H54 (cell line): ENCODE results near the gene ZNF155.
"Not testable (repeated sequence)": the region's sequence is repeated elsewhere in the genome, so short reads cannot be mapped to it uniquely, and the experiment has no call there.

Experiments
- DNase-seq: peaks from one replicate; pipeline ENCODE4 v3.0.0; 2011; ENCODE audit warnings: low spot score, mixed read lengths; ENCODE audit not compliant: insufficient read length
- FAIRE-seq: peaks from 3 replicates; lab custom pipeline; 2011; peaks lifted over from hg19 to GRCh38; lab: Jason Lieb, UNC
- POLR2A ChIP-seq: IDR thresholded peaks from 2 replicates; pipeline ENCODE4 v1.6.1; 2011; ENCODE audit warnings: low read depth, mild to moderate bottlenecking, low read length

ZNF155 gene

GRCh38 chr19:43983912-43984686, at the start of gene ZNF155:
ZNF155 (plus strand) TSS chr19:43984188; CDS start chr19:43988544, 4,356 bp downstream.
- FAIRE-seq = peak; percentile 99
- TF ChIP-seq POLR2A = no peak
- peak; percentile 93 for DNase-seq

- peak; percentile 88 for DNase-seq
- peak; percentile 87 for FAIRE-seq
- peak; percentile 42; the same call in 1 of the 2 replicates for TF ChIP-seq POLR2A
These were observed 48.8 kb upstream of the ZNF155 start, which contains the start of gene ZNF45 for GRCh38 chr19:43934985-43935708. ZNF45 (minus strand) TSS chr19:43935282; CDS start chr19:43922185, 13,097 bp downstream.

GRCh38 chr19:43936188-43936587, 47.8 kb upstream of the ZNF155 start:
- TF ChIP-seq POLR2A = no peak
- DNase-seq = no peak
- FAIRE-seq = no peak

- no peak for FAIRE-seq
These were observed 44.3 kb upstream of the ZNF155 start for GRCh38 chr19:43939557-43940260.

GRCh38 chr19:43940719-43941118, 43.3 kb upstream of the ZNF155 start:
- DNase-seq (no peak), FAIRE-seq (no peak)
- no peak for TF ChIP-seq POLR2A

More at GRCh38 chr19:43939557-43940260, 44.3 kb upstream of the ZNF155 start:
- TF ChIP-seq POLR2A = no peak
- DNase-seq = no peak

- no peak for TF ChIP-seq POLR2A
- FAIRE-seq (peak; percentile 48), DNase-seq (no peak)
These were observed 42.8 kb upstream of the ZNF155 start for GRCh38 chr19:43941209-43941608.

- FAIRE-seq, DNase-seq: not testable (repeated sequence)
These were observed 36.6 kb upstream of the ZNF155 start for GRCh38 chr19:43947412-43947811.

- not testable (repeated sequence) for FAIRE-seq, DNase-seq
These were observed 34.2 kb upstream of the ZNF155 start for GRCh38 chr19:43949803-43950202.

GRCh38 chr19:43950834-43951645, 32.9 kb upstream of the ZNF155 start, which contains the start of gene ZNF221:
ZNF221 (plus strand) TSS chr19:43951228; CDS start chr19:43962727, 11,499 bp downstream.
- TF ChIP-seq POLR2A = peak; percentile 18; the same call in 1 of the 2 replicates
- FAIRE-seq (peak; percentile 99), DNase-seq (peak; percentile 94)

- FAIRE-seq (no peak), DNase-seq (no peak)
- no peak for TF ChIP-seq POLR2A
These were observed 27.2 kb upstream of the ZNF155 start for GRCh38 chr19:43956827-43957226.

GRCh38 chr19:43957891-43958290, 26.1 kb upstream of the ZNF155 start:
- DNase-seq (no peak), FAIRE-seq (peak; percentile 6)
- TF ChIP-seq POLR2A = no peak

GRCh38 chr19:43960411-43960810, 23.6 kb upstream of the ZNF155 start:
- TF ChIP-seq POLR2A = no peak
- FAIRE-seq (no peak), DNase-seq (no peak)

- FAIRE-seq (no peak), DNase-seq (no peak)
- TF ChIP-seq POLR2A = no peak
These were observed 17.8 kb upstream of the ZNF155 start for GRCh38 chr19:43966079-43966694.
